Measurements from ENCODE around the gene PLCB3. TPM values are rescaled to one million over a fixed set of nuclear protein-coding genes. Genes with fewer than 3 reads are reported as not detected.

Gene PLCB3
- total RNA-seq, 4 donors from 2014 or later, result 10.8 to 17.9 (median 16.3) TPM

GRCh38 chr11:64296236-64296635 is 44.9 kb downstream of the PLCB3 start:
- no peak for TF ChIP-seq CTCF (IDR thresholded peaks at IDR 0.05; ENCODE audit: low read depth)

- TF ChIP-seq CTCF (IDR thresholded peaks at IDR 0.05; ENCODE audit: low read depth), result no peak
Measured at GRCh38 chr11:64296830-64297698, 45.7 kb downstream of the PLCB3 start.

- no peak for TF ChIP-seq CTCF (IDR thresholded peaks at IDR 0.05; ENCODE audit: low read depth)
Measured at GRCh38 chr11:64297699-64298358, 46.5 kb downstream of the PLCB3 start.

- no peak for TF ChIP-seq CTCF (IDR thresholded peaks at IDR 0.05; ENCODE audit: low read depth)
Measured at GRCh38 chr11:64298966-64299846, 47.9 kb downstream of the PLCB3 start.

GRCh38 chr11:64299847-64300648 is 48.7 kb downstream of the PLCB3 start, which contains the start of gene CATSPERZ:
TSS of gene CATSPERZ (plus strand) at chr11:64300358. CDS start at chr11:64300411, 53 bp downstream.
- no peak for TF ChIP-seq CTCF (IDR thresholded peaks at IDR 0.05; ENCODE audit: low read depth)

- no peak for TF ChIP-seq CTCF (IDR thresholded peaks at IDR 0.05; ENCODE audit: low read depth)
Measured at GRCh38 chr11:64303109-64304031, 52.0 kb downstream of the PLCB3 start.
